Fibroblast of gingiva (primary cell): ENCODE data around the gene AGFG2.

Experiments
- DNase-seq: peaks from one replicate; pipeline ENCODE4 v3.0.0-alpha.2; 2011; ENCODE audit warnings: low read depth

Gene AGFG2

DNA sequence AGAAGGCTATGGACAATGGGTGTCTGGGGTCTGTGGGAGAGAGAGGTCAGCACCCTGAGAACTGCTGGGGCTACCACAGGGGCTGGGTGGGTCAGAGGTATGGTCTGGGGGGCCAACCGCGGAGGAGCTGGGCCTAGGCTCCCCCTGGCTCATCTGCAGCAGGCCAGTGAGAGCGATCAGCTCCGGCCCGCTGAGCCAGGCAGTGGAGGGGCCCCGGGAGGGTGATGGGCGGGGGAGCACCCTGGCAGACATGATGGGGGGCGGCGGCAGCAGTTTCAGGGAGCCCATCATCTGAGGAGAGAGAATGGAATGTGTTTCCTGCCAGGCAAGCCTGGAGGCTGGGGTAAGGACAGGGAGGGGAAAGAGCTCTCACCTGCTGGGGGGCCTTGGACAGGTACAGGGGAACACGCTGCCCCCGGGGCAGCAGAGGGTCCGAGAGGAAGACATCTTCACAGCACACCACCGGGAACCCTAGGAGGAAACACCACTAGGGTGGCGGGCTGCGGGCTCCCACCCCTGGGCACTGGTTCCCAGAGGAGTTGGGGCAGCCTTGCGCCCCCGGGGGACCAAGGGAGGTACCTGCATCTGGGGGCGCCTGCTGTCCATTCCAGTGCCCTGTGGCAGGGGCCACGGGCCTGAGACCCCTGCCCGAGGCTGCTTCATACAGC, 33.4 kb downstream of the AGFG2 start:
- no peak for DNase-seq

DNA sequence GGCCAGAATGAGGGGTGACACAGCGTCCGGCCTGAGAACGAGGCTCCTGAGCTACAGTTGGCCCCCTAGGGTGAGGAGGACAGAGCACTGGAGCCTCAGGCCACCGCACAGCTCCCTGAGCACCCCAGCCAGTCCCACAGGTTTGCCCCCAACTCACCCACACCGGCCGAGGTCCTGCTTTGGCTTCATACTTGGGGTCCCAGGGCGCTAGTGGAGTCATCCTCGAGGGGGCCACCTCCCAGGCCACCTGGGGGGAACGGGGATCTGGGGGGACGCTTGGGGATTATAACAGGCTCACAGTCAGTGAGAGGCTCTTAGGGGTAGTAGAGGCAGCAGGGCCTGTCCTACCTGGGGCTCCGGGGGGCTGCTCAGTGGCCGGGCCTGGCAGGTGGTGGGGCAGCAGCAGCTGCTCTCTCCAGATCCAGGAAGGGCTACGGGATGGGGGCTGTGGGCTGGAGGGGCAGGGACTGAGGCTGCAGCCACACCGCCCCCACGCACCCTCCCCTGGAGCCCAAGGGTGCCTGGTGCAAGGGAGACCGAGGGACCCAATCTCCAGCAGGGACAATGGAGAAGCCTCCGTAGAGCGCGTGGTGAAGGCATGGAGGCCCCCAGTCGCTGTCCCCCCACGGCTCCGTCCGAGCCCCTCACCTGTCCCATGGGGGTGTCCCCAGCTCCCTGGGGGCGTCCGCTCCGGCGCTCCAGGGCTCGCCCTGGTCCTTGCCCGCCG, 34.1 kb downstream of the AGFG2 start:
- DNase-seq: no peak

- no peak for DNase-seq
Measured at GRCh38 chr7:100573691-100574361, 34.8 kb downstream of the AGFG2 start, which contains the start of gene SAP25. SAP25 (minus strand) TSS chr7:100573900; CDS start chr7:100573742, 158 bp downstream.

DNA sequence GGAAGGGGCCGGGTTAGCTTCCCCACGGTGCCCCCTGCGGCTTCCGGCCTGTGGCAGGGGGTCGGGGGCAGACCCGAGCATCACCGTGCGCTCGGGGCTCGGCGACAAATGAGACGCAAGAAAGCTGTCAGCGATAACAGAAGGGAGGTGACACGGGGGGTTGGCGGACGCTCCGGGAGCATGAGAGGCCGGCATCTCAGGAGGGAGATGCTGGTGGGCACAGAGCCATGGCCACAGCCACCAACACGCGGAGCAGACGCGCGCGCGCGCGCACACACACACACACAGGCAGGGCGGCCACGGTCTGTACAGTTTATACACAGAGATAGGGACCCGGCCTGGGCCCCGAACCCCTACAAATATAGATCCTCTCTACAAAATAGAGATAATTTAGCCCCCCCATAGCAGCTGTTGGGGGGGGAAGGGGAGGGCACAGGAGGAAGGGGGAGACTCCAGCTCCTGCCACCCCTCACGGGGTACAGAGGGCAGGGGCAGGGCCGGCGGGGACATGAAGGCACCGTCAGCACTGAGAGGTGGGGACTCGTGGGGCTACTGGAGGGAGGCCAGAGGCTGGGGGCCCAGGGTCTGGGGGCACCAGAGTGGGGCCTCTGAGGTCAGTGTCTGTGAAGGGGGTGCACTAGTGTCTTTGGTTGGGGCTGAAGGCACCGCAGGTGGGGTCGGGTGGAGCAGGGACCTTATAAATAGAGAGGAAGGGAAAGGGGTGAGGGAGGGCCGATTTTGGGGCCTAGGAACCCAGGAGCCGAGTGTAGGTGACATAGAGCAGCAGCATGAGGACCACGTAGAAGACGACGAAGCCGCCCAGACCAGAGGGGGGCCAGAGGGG, 35.6 kb downstream of the AGFG2 start:
- DNase-seq: no peak

- DNase-seq: no peak
Measured at GRCh38 chr7:100575206-100575631, 36.2 kb downstream of the AGFG2 start.

GRCh38 chr7:100575746-100576383, 36.9 kb downstream of the AGFG2 start:
- DNase-seq: no peak

- no peak for DNase-seq
Measured at GRCh38 chr7:100576384-100576993, 37.5 kb downstream of the AGFG2 start.

GRCh38 chr7:100577103-100577502, 38.1 kb downstream of the AGFG2 start:
- no peak for DNase-seq

DNA sequence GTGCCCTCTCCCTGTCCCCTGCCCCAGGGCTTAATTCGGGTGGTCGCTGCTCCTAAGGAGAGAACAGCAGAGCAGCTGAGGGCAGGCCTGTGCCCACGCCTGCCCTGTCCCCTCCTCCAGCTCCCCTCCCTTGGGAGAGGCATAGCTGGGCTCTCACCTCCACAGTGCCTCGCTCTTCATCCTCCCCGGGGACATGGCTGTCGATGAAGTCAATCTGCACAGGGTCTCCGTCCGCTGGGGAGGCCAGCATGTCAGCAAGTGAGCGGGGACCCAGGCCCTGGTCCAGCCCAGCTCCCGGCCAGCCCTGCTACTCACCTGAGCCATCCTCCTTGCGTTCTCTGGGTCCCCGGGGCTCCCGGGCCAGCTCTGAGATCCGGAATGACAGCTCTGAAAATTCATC, 38.5 kb downstream of the AGFG2 start:
- DNase-seq: no peak

GRCh38 chr7:100578246-100579183, 39.5 kb downstream of the AGFG2 start:
- DNase-seq: no peak

GRCh38 chr7:100580466-100581283, 41.7 kb downstream of the AGFG2 start:
- no peak for DNase-seq

DNA sequence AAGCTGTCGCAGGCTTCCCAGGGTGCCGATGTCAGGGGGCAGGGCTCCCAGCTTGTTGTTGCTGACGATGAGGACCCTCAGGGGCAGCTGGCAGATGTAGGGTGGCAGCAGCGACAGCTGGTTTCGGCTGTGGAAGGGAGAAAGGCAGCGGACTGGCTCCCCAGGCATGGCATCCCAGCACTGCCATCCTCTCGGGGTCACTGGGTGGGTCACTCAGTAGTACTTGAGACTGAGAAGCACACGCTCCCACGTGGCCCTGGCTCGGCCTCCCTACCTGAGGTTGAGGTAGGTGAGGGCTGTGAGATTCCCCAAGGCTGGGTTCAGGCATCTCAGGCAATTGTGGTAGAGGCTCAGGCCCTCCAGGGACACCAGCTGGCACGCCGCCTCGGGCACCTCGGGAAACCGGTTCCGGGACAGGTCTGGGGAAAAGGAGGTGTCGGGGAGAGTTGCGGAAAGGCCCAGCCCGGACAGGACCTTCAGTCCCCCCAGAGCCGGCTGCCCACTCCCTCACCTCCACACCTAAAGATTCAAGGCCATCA, 43.1 kb downstream of the AGFG2 start:
- DNase-seq: no peak

GRCh38 chr7:100582650-100583049, 43.6 kb downstream of the AGFG2 start:
- DNase-seq: no peak

GRCh38 chr7:100583132-100584053, 44.4 kb downstream of the AGFG2 start:
- DNase-seq: no peak

- no peak for DNase-seq
Measured at GRCh38 chr7:100584054-100584682, 45.2 kb downstream of the AGFG2 start.

GRCh38 chr7:100584683-100585510, 45.9 kb downstream of the AGFG2 start:
- DNase-seq: peak; percentile 73
